K562 (cell line): ENCODE results near the gene EEF1AKMT4. TPM values are rescaled to one million over a fixed set of nuclear protein-coding genes. Genes with fewer than 3 reads are reported as not detected.

Experiments used
- ATAC-seq: fragments of 200-7000 bp; cut with Tn5 transposase; 3 replicates; pipeline ENCODE4 v1.9.1; 2020; ENCODE audit warnings: moderate library complexity
- BruUV-seq: library from RNA; stranded (reverse); fragments of 400-500 nt; replicated peaks from 2 replicates; lab custom pipeline; 2021; lab: Mats Ljungman, UMichigan
- CTCF ChIA-PET: fragments of 300-600 bp; formaldehyde crosslinking; extraction: SDS; loops from one replicate; lab custom pipeline; 2021; ENCODE audit warnings: low intra/inter-chr PET ratio; lab: Yijun Ruan, JAX
- POLR2A ChIA-PET: fragments of 300-600, 350-650 bp; sonication (Branson Sonifier 250); formaldehyde crosslinking; extraction: SDS; loops from one replicate; lab custom pipeline; 2021; ENCODE audit warnings: antibody characterized with exemption, inconsistent platforms; lab: Yijun Ruan, JAX
- DNase-seq, 4 experiments: peaks; one replicate each; pipeline versions ENCODE4 v3.0.0 to v3.0.0-alpha.2; 2011 to 2018; ENCODE audit warnings: low spot score in 3 of 4, mixed read lengths in 3 of 4; ENCODE audit errors: extremely low read depth in 1 of 4
- FAIRE-seq: peaks from 2 replicates; lab custom pipeline; 2011; peaks lifted over from hg19 to GRCh38; lab: Jason Lieb, UNC
- H2AFZ ChIP-seq: 2 replicates; pipeline ENCODE4 v1.6.0; 2011; ENCODE audit warnings: low read depth, low read length, control low read depth, inconsistent platforms
- H3K27ac ChIP-seq: fragments of 200-600 bp; 3 replicates; pipeline ENCODE4 v1.8.0; 2011; ENCODE audit warnings: low read depth, mild to moderate bottlenecking, control low read depth, inconsistent platforms, low read length, moderate library complexity, mixed read lengths; ENCODE audit errors: extremely low read depth
- H3K27me3 ChIP-seq, 2 experiments: fragments of 300-600 bp in 1 of 2; 2 replicates in 1 of 2; 3 replicates in 1 of 2; pipeline versions ENCODE4 v1.6.0 to v1.8.0; 2011; ENCODE audit warnings: inconsistent platforms in 2 of 2, low read length in 2 of 2, mild to moderate bottlenecking in 1 of 2, mixed read lengths in 1 of 2, moderate library complexity in 1 of 2; ENCODE audit not compliant: control insufficient read depth in 2 of 2, insufficient read depth in 2 of 2
- H3K36me3 ChIP-seq: fragments of 300-600 bp; 3 replicates; pipeline ENCODE4 v1.8.0; 2011; ENCODE audit warnings: mild to moderate bottlenecking, low read length, inconsistent platforms; ENCODE audit not compliant: control insufficient read depth, insufficient read depth
- H3K4me1 ChIP-seq, 2 experiments: fragments of 200-600 bp in 1 of 2; replicated peaks in 1 of 2; 2 replicates in 1 of 2; 3 replicates in 1 of 2; pipeline versions ENCODE4 v1.5.1 to v1.8.0; 2011; ENCODE audit warnings: inconsistent platforms in 2 of 2, low read length in 2 of 2, mild to moderate bottlenecking in 1 of 2, mixed read lengths in 1 of 2, moderate library complexity in 1 of 2; ENCODE audit not compliant: control insufficient read depth in 2 of 2, insufficient read depth in 2 of 2
- H3K4me2 ChIP-seq: 2 replicates; pipeline ENCODE4 v1.6.1; 2011; ENCODE audit warnings: low read length, control low read depth, inconsistent platforms, mixed read lengths; ENCODE audit not compliant: insufficient read depth
- H3K4me3 ChIP-seq: fragments of 200-600 bp; sonication (generic), shearing (Covaris generic); 2 replicates; pipeline ENCODE4 v1.5.1; 2016; ENCODE audit warnings: control low read depth, inconsistent platforms
- H3K79me2 ChIP-seq: fragments of 200-600 bp; 3 replicates; pipeline ENCODE4 v1.8.0; 2011; ENCODE audit warnings: low read length, inconsistent platforms; ENCODE audit not compliant: control insufficient read depth, insufficient read depth
- H3K9ac ChIP-seq, 2 experiments: 2 replicates each; pipeline versions ENCODE4 v1.6.0 to v1.6.1; 2011; ENCODE audit warnings: low read depth in 2 of 2, low read length in 2 of 2, control low read depth in 1 of 2, inconsistent platforms in 1 of 2, mild to moderate bottlenecking in 1 of 2, mixed read lengths in 1 of 2; ENCODE audit not compliant: insufficient read depth in 1 of 2
- H3K9me1 ChIP-seq: one replicate; pipeline ENCODE4 v1.6.0; 2011; ENCODE audit warnings: inconsistent platforms, mild to moderate bottlenecking, low read length, moderate library complexity; ENCODE audit not compliant: control insufficient read depth, insufficient read depth
- H3K9me3 ChIP-seq: replicated peaks from 2 replicates; pipeline ENCODE4 v1.5.1; 2011; ENCODE audit warnings: low read depth, low read length, inconsistent platforms; ENCODE audit not compliant: control insufficient read depth, insufficient read depth
- H4K20me1 ChIP-seq: replicated peaks from 2 replicates; pipeline ENCODE4 v1.6.1; 2011; ENCODE audit warnings: low read length, inconsistent platforms, mixed read lengths; ENCODE audit not compliant: control insufficient read depth, insufficient read depth
- ASH1L ChIP-seq: fragments of 450-650 bp; IDR thresholded peaks from 2 replicates; pipeline ENCODE4 v1.6.1; 2018; ENCODE audit warnings: borderline replicate concordance, mild to moderate bottlenecking, low read depth; ENCODE audit not compliant: partially characterized antibody
- BMI1 ChIP-seq: fragments of 150-350 bp; IDR thresholded peaks from 2 replicates; pipeline ENCODE4 v1.6.1; 2014; ENCODE audit warnings: low read length
- ELF1 ChIP-seq: fragments of 200-800 bp; sonication (Bioruptor generic); IDR thresholded peaks from 2 replicates; pipeline ENCODE4 v1.6.1; 2016; ENCODE audit warnings: missing genetic modification characterization, missing compliant biosample characterization
- ESRRB ChIP-seq: fragments of 250-450 bp; sonication (Bioruptor Pico); IDR thresholded peaks from 2 replicates; pipeline ENCODE4 v1.5.0; 2020; ENCODE audit warnings: mild to moderate bottlenecking, moderate library complexity, borderline replicate concordance
- PRPF4 ChIP-seq: fragments of 200-400 bp; formaldehyde crosslinking; IDR thresholded peaks from one replicate; pipeline ENCODE4 v1.6.1; 2017; ENCODE audit warnings: low read length, low read depth, mild to moderate bottlenecking; ENCODE audit not compliant: insufficient read depth, poor library complexity, severe bottlenecking
- RBM22 ChIP-seq: fragments of 200-400 bp; formaldehyde crosslinking; IDR thresholded peaks from 2 replicates; pipeline ENCODE4 v1.6.1; 2018; ENCODE audit warnings: low read length, low read depth; ENCODE audit not compliant: poor library complexity, severe bottlenecking
- RBM34 ChIP-seq: fragments of 200-400 bp; formaldehyde crosslinking; IDR thresholded peaks from 2 replicates; pipeline ENCODE4 v1.6.1; 2018; ENCODE audit warnings: low read length, borderline replicate concordance; ENCODE audit not compliant: insufficient read depth
- RCOR1 ChIP-seq, 2 experiments: IDR thresholded peaks; 2 replicates each; pipeline ENCODE4 v1.6.1; 2012; ENCODE audit warnings: low read depth in 2 of 2, low read length in 2 of 2, borderline replicate concordance in 1 of 2, improper control_type of control experiment in 1 of 2
- SIN3A ChIP-seq, 2 experiments: fragments of 150-350 bp in 1 of 2; IDR thresholded peaks; 2 replicates each; pipeline ENCODE4 v1.6.1; 2011 to 2016; ENCODE audit warnings: borderline replicate concordance in 2 of 2, low read depth in 2 of 2, low read length in 2 of 2, mild to moderate bottlenecking in 2 of 2, moderate library complexity in 2 of 2; ENCODE audit not compliant: control insufficient read depth in 1 of 2
- TGIF2 ChIP-seq: sonication (generic); formaldehyde crosslinking; IDR thresholded peaks from 2 replicates; pipeline ENCODE4 v1.8.1; 2022; ENCODE audit warnings: mild to moderate bottlenecking, missing genetic modification reagents, moderate library complexity
- XRCC4 ChIP-seq: IDR thresholded peaks from one replicate; pipeline ENCODE4 v1.6.1; 2011; ENCODE audit not compliant: insufficient read depth, insufficient read length; ENCODE audit errors: extremely low read depth
- ZBTB49 ChIP-seq: sonication (generic); formaldehyde crosslinking; IDR thresholded peaks from 2 replicates; pipeline ENCODE4 v1.8.0; 2022; ENCODE audit warnings: missing genetic modification reagents, mild to moderate bottlenecking, borderline replicate concordance
- ZBTB5 ChIP-seq: fragments of 450-650 bp; IDR thresholded peaks from 2 replicates; pipeline ENCODE4 v1.6.1; 2017; ENCODE audit warnings: antibody characterized with exemption
- ZNF253 ChIP-seq: fragments of 250-450 bp; sonication (Bioruptor Pico); conservative IDR thresholded peaks from 2 replicates; pipeline ENCODE4 v1.6.1; 2021; ENCODE audit warnings: mild to moderate bottlenecking
- ZNF445 ChIP-seq: fragments of 250-450 bp; sonication (Bioruptor Pico); IDR thresholded peaks from 2 replicates; pipeline ENCODE4 v1.4.0; 2020; ENCODE audit warnings: low read depth, mild to moderate bottlenecking, moderate library complexity
- ZNF764 ChIP-seq: fragments of 250-450 bp; sonication (Bioruptor Pico); IDR thresholded peaks from 2 replicates; pipeline ENCODE4 v1.4.0; 2020; ENCODE audit warnings: low read depth, mild to moderate bottlenecking, moderate library complexity
- WGBS: fragments of 100-300 bp; shearing (Covaris generic); methylation state at CpG from one replicate; pipeline ENCODE4 v1.1.6; 2016; ENCODE audit warnings: low coverage, mixed read lengths; ENCODE audit not compliant: insufficient coverage; ENCODE audit errors: missing lambda C conversion rate; 5-methylcytosine and 5-hydroxymethylcytosine counted together
- in situ Hi-C: fragments of 300-500 bp; cut with MboI; formaldehyde crosslinking; loops from 4 replicates; pipeline ENCODE4 v1.15.0; 2018; ENCODE audit warnings: inconsistent platforms, mixed read lengths
- intact Hi-C: fragments of 100-400 bp; cut with micrococcal nuclease; formaldehyde crosslinking; loops from 2 replicates; pipeline ENCODE4 v1.14.2; 2022
- polyA plus RNA-seq, 8 experiments: library from polyadenylated mRNA; depleted of rRNA in 4 of 8; stranded (reverse) in 5 of 8; unstranded in 3 of 8; fragments of >200 nt; fragmentation: Nextera tagmentation in 2 of 8; fragmentation: Illumina TruSeq in 1 of 8; extraction: Ambion mirVana in 2 of 8; extraction: Trizol in 1 of 8; gene quantifications; 2 replicates each; pipeline versions ENCODE4 v1.2.1 to v1.2.3, GENCODE V29; 2011 to 2014; ENCODE audit warnings: inconsistent platforms in 1 of 8, missing spikeins in 1 of 8
- total RNA-seq, 7 experiments: library from RNA; depleted of rRNA in 6 of 7; stranded (reverse); fragments of >200 nt in 6 of 7; fragmentation: Illumina TruSeq in 2 of 7; extraction: Trizol in 2 of 7; gene quantifications; 2 replicates each; pipeline versions ENCODE4 v1.2.1 to v1.2.3, GENCODE V29; 2011 to 2021; ENCODE audit warnings: low replicate concordance in 1 of 7

The EEF1AKMT4 gene
- total and polyA plus RNA-seq, 9 of the 15 experiments (the other 6 are each of a cell fraction or from before 2014, with no cell fraction given) = 10.3 to 49.4 (median 18.9) TPM

- intact Hi-C loops = no loop called here
- Histone ChIP-seq H3K4me1 (peaks cover 0 to 33% of the 10 kb centered on the region in 2 experiments; a peak in 3 of 5 replicates), H3K36me3 (no peaks in the 10 kb centered on the region)
- TF ChIP-seq XRCC4 = no peak
- no peak for TF ChIP-seq ASH1L
- TF ChIP-seq RCOR1 (IDR thresholded peaks at IDR 0.05; ENCODE audit: borderline replicate concordance in 1 of 2, low read depth in 2 of 2, low read length in 2 of 2) = no peak
- no peak for TF ChIP-seq SIN3A (IDR thresholded peaks at IDR 0.05; ENCODE audit: borderline replicate concordance in 2 of 2, control insufficient read depth in 1 of 2, low read depth in 2 of 2, low read length in 2 of 2)
- TF ChIP-seq ZNF764 (CRISPR knock-in tag) = no peak
- TF ChIP-seq RBM22 = no peak
- no peak for TF ChIP-seq ESRRB
- no peak for TF ChIP-seq ELF1 (tag)
- TF ChIP-seq ZBTB49 (CRISPR knock-in tag) = no peak
- no peak for TF ChIP-seq TGIF2 (CRISPR knock-in tag)
- TF ChIP-seq ZBTB5 = no peak
- TF ChIP-seq ZNF445 (CRISPR knock-in tag) = no peak
- TF ChIP-seq PRPF4 = no peak
- no peak for TF ChIP-seq ZNF253 (CRISPR knock-in tag)
- no peak for TF ChIP-seq RBM34
- no peak for TF ChIP-seq BMI1
- TF ChIP-seq, all 486 proteins: peak for 0
- no peak for DNase-seq
- Histone ChIP-seq H3K79me2 (no peaks in the 10 kb centered on the region), H2AFZ (no peak overlapping the region), H3K9me1 (no peaks in the 10 kb centered on the region), H3K4me2 (no peak overlapping the region), H3K4me3 (no peak overlapping the region), H3K9me3 (no peaks in the 10 kb centered on the region), H3K27me3 (peaks cover 44 to 69% of the 10 kb centered on the region in 2 experiments), H3K9ac (no peak overlapping the region), H4K20me1 (peaks cover 15% of the 10 kb centered on the region), H3K27ac (no peak overlapping the region)
- no TSS peak for BruUV-seq
- CTCF ChIA-PET = no interaction called here
- POLR2A ChIA-PET = interaction anchor here (0.6 to 1.7 kb wide), 3 partner anchors 9 to 519 kb away, joined by 3 to 6 read pairs (median 3); no protein-coding TSS in a partner anchor
- no peak for FAIRE-seq
- in situ Hi-C loops = no loop called here
- ATAC-seq = no peak
- 39% methylated on average over 13 of the region's 79 CpGs for WGBS
These were observed 18.6 kb upstream of the EEF1AKMT4 start for GRCh38 chr3:184230603-184231528.
